NCI-H2196 (cell line): Measurements from ENCODE around the gene GBE1.
"Not testable (repeated sequence)": the region's sequence is repeated elsewhere in the genome, so short reads cannot be mapped to it uniquely, and the experiment has no call there.

ENCODE experiments used
- DNase-seq: peaks from one replicate; lab custom pipeline; 2025; ENCODE audit not compliant: unreplicated experiment; lab: John Stamatoyannopoulos, UW

The GBE1 gene

GRCh38 chr3:81545572-81545971 is 215.9 kb downstream of the GBE1 start:
- no peak for DNase-seq

GRCh38 chr3:81544385-81544784 is 217.1 kb downstream of the GBE1 start:
- DNase-seq = no peak

- DNase-seq = no peak
These were observed 220.7 kb downstream of the GBE1 start for GRCh38 chr3:81540787-81541186.

GRCh38 chr3:81531846-81532245 is 229.6 kb downstream of the GBE1 start:
- no peak for DNase-seq

- no peak for DNase-seq
These were observed 230.2 kb downstream of the GBE1 start for GRCh38 chr3:81531263-81531662.

- no peak for DNase-seq
These were observed 231.1 kb downstream of the GBE1 start for GRCh38 chr3:81530180-81530939.

- DNase-seq = no peak
These were observed 239.6 kb downstream of the GBE1 start for GRCh38 chr3:81521855-81522254.

GRCh38 chr3:81518945-81519344 is 242.5 kb downstream of the GBE1 start:
- DNase-seq = no peak

GRCh38 chr3:81516042-81516441 is 245.4 kb downstream of the GBE1 start:
- DNase-seq = no peak

- no peak for DNase-seq
These were observed 247.9 kb downstream of the GBE1 start for GRCh38 chr3:81513591-81513990.

GRCh38 chr3:81503026-81503425 is 258.4 kb downstream of the GBE1 start:
- no peak for DNase-seq

GRCh38 chr3:81502236-81502635 is 259.2 kb downstream of the GBE1 start:
- DNase-seq = no peak

- DNase-seq = no peak
These were observed 261.4 kb downstream of the GBE1 start for GRCh38 chr3:81500039-81500438.

GRCh38 chr3:81497572-81498251 is 263.7 kb downstream of the GBE1 start:
- no peak for DNase-seq

- DNase-seq = no peak
These were observed 264.9 kb downstream of the GBE1 start for GRCh38 chr3:81496407-81497104.

GRCh38 chr3:81492471-81492870 is 269.0 kb downstream of the GBE1 start:
- DNase-seq = not testable (repeated sequence)

GRCh38 chr3:81492040-81492439 is 269.4 kb downstream of the GBE1 start:
- no peak for DNase-seq

GRCh38 chr3:81490541-81491288 is 270.7 kb downstream of the GBE1 start:
- DNase-seq = peak; percentile 38

GRCh38 chr3:81485444-81485865 is 276.0 kb downstream of the GBE1 start:
- DNase-seq = no peak

GRCh38 chr3:81484520-81484919 is 276.9 kb downstream of the GBE1 start:
- no peak for DNase-seq

GRCh38 chr3:81483046-81483445 is 278.4 kb downstream of the GBE1 start:
- no peak for DNase-seq
